GF-D8 (cell line): ENCODE data around the gene GLIS1.

Source experiments
- DNase-seq: peaks from one replicate; lab custom pipeline; 2025; lab: John Stamatoyannopoulos, UW

The GLIS1 gene

DNA sequence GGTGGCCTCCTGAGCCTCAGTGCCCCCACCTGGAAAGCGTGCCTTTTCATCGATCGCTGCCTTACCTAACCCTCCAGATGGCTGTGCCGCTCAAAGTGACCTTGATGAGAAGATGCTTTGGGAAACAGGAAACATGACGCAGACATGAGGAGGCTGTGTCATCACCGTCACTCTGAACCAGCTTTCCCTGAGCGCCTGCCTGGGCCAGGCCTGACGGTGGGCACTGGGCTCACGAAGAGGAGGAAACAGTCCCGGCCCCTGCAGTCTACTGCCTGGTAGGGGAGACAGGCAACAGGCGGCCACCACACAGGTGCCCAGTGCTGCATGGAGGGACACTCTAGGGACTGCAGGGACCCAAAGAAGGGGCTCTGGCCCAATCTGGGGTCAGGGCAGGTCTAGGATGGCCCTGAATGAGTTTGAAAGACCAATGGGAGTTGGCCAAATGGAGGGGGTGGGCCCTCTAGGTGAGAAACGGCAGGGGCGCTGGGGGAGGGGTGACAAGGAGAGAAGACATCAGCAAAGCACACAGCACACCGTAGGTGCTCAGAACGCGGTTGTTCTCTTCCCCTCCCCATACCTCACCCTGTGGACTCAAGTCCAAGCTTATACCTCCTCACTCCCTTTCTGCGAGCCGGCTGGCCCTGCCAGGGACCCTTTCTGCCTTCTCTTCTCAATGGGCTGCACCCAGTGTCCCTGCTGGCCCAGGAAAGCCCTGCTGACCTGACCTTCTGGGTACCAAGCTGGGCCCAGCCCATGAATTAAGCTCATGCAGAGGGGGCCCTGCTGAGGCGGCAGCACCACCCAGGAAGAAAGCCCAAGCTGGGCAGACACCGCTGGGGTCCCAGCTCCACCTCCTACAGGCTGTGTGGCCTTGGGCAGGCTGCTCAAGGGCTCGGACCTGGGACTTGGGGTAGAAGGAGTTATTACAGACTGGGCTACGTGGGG, 44.9 kb downstream of the GLIS1 start:
- no peak for DNase-seq

GRCh38 chr1:53693339-53693738, 45.6 kb downstream of the GLIS1 start:
- DNase-seq = no peak

- no peak for DNase-seq
These were observed 47.6 kb downstream of the GLIS1 start for GRCh38 chr1:53691326-53691725.

- no peak for DNase-seq
These were observed 48.6 kb downstream of the GLIS1 start for GRCh38 chr1:53690411-53690810.

GRCh38 chr1:53689736-53690326, 49.1 kb downstream of the GLIS1 start:
- DNase-seq = no peak

DNA sequence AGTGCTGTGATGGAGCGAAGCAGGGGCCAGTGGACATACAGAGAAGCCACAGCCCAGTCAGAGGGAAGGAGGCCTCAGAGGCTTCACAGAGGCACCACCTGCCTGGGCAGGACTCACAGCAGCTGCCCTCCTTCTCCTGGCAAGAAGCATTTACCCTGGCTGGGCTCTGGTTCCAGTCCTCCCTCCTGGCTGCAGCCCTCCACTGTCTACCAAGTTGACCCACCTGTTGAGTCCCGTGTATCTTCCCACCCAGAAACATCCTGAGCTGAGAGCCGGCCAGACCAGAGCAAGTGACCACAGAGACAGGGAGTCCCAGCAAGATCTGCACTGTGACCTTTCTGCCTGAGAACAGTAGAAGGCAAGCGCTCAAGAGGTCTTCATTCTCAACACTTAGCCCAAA, 49.7 kb downstream of the GLIS1 start:
- DNase-seq = no peak

- no peak for DNase-seq
These were observed 50.4 kb downstream of the GLIS1 start for GRCh38 chr1:53688381-53689102.

DNA sequence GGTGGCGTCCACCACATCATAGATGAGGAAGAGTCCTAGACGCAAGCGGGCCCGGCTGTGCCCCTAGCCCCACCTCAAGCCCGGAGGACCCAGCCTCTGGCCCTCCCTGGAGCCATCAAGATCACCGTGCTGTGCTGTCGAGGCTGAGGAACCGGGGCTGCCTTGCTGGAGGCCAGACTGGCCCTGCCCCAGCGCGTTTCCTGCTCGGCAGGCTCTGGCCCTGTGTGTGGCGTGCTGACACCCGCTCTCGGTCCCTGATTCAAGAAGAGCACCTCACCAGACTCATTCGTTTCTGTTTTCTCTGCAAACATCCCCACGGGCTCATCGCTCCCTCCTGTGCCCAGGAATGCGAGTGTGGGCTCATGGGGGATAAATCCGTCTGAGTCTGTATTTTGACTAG, 51.1 kb downstream of the GLIS1 start:
- DNase-seq = no peak

DNA sequence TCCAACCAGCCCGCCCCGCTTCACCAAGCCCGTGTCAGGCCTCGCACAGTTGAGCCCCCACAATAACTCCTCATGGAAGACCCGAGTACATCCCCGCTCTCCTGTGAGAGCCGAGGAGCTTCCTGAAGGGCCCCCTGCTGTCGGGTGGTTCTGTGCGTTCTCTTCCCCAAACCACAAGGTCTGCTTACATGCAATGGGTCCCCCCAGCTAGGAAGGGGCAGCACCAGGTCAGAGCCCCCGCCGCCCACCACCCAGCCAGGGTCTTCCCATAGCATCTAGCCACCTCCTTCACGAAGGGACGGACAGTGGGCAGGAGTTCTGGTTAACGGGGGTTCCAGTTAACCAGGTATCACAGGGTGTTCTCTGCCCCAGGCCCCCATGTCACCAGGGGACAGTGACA, 51.5 kb downstream of the GLIS1 start:
- no peak for DNase-seq

DNA sequence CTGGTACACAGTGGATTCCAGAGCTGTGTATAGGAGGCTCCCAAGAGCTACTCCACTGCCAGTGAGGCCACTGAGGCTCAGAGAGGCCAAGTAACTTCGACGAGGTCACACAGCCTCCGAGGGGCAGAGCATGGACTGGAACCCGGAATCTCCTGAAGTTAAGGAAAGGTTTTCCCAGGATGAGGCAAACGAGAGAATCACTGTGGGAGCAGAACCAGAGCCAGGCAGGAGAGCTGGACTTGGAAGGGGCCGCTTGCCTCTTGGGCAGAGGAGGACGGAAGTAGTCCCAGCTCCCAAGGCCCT, 52.0 kb downstream of the GLIS1 start:
- no peak for DNase-seq

GRCh38 chr1:53686091-53686964, 52.6 kb downstream of the GLIS1 start:
- no peak for DNase-seq

GRCh38 chr1:53685272-53686051, 53.5 kb downstream of the GLIS1 start:
- no peak for DNase-seq

DNA sequence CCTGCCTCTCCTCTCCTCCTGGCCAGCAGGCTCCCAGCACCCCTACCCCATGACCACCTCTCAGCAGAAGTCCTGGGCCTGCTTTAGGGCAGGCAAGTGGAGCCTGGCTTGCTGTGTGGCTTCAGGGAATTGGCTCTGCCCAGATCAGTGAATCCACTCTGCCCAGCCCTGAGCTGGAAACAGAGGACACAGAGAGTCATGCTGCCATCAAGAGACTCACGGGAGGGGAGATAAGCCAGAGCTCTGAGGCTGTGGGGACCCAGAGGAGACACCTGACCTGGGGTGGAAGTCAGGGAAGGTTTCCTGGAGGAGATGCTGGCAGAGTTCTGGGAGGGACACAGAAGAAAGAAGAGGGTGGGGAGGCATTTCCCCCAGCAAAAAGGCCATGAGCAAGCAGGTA, 54.2 kb downstream of the GLIS1 start:
- no peak for DNase-seq

GRCh38 chr1:53683986-53684740, 54.8 kb downstream of the GLIS1 start:
- DNase-seq = no peak

DNA sequence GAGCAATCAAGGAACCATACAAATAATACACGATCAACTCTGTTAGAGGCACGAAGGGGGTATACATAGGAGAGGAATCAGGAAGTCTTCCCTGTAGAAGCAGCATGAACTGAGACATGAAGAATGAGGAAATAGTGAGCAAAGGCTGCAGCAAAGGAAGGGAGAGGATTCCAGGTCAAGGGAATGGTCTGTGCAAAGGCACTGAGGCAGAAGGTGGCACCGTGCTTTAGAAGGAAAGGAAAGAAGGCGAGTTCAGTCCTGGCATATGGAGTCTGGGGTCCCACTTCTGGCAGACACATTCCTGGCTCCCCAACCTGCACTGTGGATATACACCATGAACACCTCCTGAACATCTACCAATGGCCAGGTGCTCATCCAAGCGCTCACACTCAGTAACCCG, 56.1 kb downstream of the GLIS1 start:
- DNase-seq = no peak

- DNase-seq = peak; percentile 22
These were observed 56.8 kb downstream of the GLIS1 start for GRCh38 chr1:53681977-53682685.

DNA sequence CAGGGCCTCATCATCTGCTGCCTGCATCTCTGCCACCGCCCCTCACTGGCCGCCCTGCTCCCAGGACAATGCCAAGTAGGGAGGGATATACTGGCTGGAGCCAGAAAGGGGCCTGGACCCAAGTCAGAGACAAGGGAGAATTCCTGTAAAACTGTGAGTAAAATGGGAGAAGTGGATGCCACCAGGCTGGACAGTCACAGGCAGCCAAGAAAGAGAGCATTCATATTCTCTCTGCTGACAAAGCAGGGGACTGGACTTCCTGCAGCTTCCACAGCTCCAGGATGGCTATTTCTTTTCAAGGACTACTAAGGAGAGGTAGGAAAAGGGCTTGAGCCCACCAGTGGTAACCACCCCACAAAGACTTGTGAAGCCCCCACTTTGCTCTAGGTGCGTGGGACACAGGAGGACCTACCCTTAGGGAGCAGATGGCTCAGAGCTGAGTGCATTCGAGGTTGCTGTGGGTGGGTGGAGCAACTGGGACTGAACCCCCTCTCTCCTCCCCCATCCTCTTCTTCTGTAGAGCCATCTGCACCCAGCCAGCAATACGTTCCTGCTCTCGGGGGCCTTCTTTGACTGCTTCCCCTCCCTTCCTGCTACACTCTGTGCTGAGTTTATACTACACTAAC, 57.5 kb downstream of the GLIS1 start:
- DNase-seq = no peak

DNA sequence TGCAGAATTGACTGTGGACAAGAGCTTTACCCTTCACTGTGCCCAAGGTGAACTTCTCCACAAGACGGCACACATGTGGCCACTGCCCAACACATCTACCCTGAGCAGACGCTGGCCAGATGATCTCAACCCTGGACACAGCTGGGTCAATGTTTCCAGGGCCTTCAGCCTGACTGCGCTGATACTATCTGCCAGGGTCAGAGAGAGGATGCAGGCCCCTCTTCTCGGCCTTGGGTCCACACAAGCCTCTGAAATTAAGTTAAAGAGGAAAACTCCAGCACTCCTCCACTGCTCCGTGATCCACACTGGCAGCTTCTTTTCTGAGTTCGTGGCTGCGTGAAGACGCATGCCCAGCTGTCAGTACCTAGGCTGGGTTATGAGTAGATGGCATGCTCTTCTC, 58.1 kb downstream of the GLIS1 start:
- no peak for DNase-seq
